Calu3 (cell line): ENCODE data around the gene B9D1. TPM values are rescaled to one million over a fixed set of nuclear protein-coding genes. Genes with fewer than 3 reads are reported as not detected.

ENCODE experiments used
- BruUV-seq: library from RNA; stranded (reverse); fragments of 400-500 nt; replicated peaks from 2 replicates; lab custom pipeline; 2021; lab: Mats Ljungman, UMichigan
- CTCF ChIA-PET: fragments of 300-600 bp; sonication (Branson Sonifier 250); formaldehyde crosslinking; loops from one replicate; lab custom pipeline; 2022; ENCODE audit warnings: antibody characterized with exemption; lab: Charles Lee
- DNase-seq: peaks from one replicate; pipeline ENCODE4 v3.0.0; 2022
- H3K27ac Mint-ChIP-seq: one replicate; pipeline ENCODE4 v1.8.0; 2022; ENCODE audit warnings: mixed read lengths; ENCODE audit not compliant: unreplicated experiment
- H3K27me3 Mint-ChIP-seq: one replicate; pipeline ENCODE4 v1.8.0; 2022; ENCODE audit warnings: mixed read lengths; ENCODE audit not compliant: unreplicated experiment
- H3K36me3 Mint-ChIP-seq: one replicate; pipeline ENCODE4 v1.8.0; 2022; ENCODE audit warnings: mild to moderate bottlenecking, moderate library complexity, mixed read lengths; ENCODE audit not compliant: insufficient read depth, unreplicated experiment
- H3K4me1 Mint-ChIP-seq: one replicate; pipeline ENCODE4 v1.8.0; 2022; ENCODE audit warnings: mild to moderate bottlenecking, low read depth, mixed read lengths; ENCODE audit not compliant: unreplicated experiment
- H3K4me3 Mint-ChIP-seq: one replicate; pipeline ENCODE4 v1.8.0; 2022; ENCODE audit warnings: mild to moderate bottlenecking, low read depth, moderate library complexity, mixed read lengths; ENCODE audit not compliant: unreplicated experiment
- H3K9me3 Mint-ChIP-seq: one replicate; pipeline ENCODE4 v1.8.0; 2022; ENCODE audit warnings: low read depth, mixed read lengths; ENCODE audit not compliant: unreplicated experiment
- CTCF ChIP-seq: fragments of 200-600 bp; IDR thresholded peaks from one replicate; pipeline ENCODE4 v1.8.0; 2022; ENCODE audit warnings: antibody characterized with exemption; ENCODE audit not compliant: unreplicated experiment
- intact Hi-C: fragments of 100-400 bp; cut with micrococcal nuclease; formaldehyde crosslinking; loops from one replicate; pipeline ENCODE4 v1.10.0; 2022; ENCODE audit not compliant: unreplicated experiment
- total RNA-seq: library from RNA; stranded (reverse); gene quantifications from 2 replicates; pipeline ENCODE4 v1.2.3, GENCODE V29; 2022

B9D1 gene
- total RNA-seq, 1 experiment from 2014 or later, result 14.1 TPM

GRCh38 chr17:19409509-19409908, 47.0 kb upstream of the B9D1 start:
- DNase-seq, result no peak
- peaks cover 22% of the 10 kb centered on the region for H3K27me3 Mint-ChIP-seq
- no peaks in the 10 kb centered on the region for H3K36me3 Mint-ChIP-seq
- no peak overlapping the region for H3K4me3 Mint-ChIP-seq
- BruUV-seq, result no TSS peak
- TF ChIP-seq CTCF, result no peak
- CTCF ChIA-PET, result no interaction called here
- intact Hi-C loops, result no loop called here
- H3K9me3 Mint-ChIP-seq, result no peaks in the 10 kb centered on the region
- H3K4me1 Mint-ChIP-seq, result no peaks in the 10 kb centered on the region
- no peak overlapping the region for H3K27ac Mint-ChIP-seq

- H3K27me3 Mint-ChIP-seq, result peaks cover 24% of the 10 kb centered on the region
- no peaks in the 10 kb centered on the region for H3K4me1 Mint-ChIP-seq
- CTCF ChIA-PET, result no interaction called here
- no peaks in the 10 kb centered on the region for H3K9me3 Mint-ChIP-seq
- DNase-seq, result no peak
- no peak overlapping the region for H3K27ac Mint-ChIP-seq
- intact Hi-C loops, result no loop called here
- no peaks in the 10 kb centered on the region for H3K36me3 Mint-ChIP-seq
- no TSS peak for BruUV-seq
- no peak for TF ChIP-seq CTCF
- no peak overlapping the region for H3K4me3 Mint-ChIP-seq
Measured at GRCh38 chr17:19409066-19409465, 46.5 kb upstream of the B9D1 start.

GRCh38 chr17:19408346-19408710, 45.8 kb upstream of the B9D1 start:
- TF ChIP-seq CTCF, result no peak
- Mint-ChIP-seq H3K4me1 (no peaks in the 10 kb centered on the region), H3K27ac (no peak overlapping the region), H3K9me3 (no peaks in the 10 kb centered on the region), H3K27me3 (peaks cover 32% of the 10 kb centered on the region), H3K4me3 (no peak overlapping the region), H3K36me3 (no peaks in the 10 kb centered on the region)
- CTCF ChIA-PET, result no interaction called here
- intact Hi-C loops, result no loop called here
- BruUV-seq, result no TSS peak
- DNase-seq, result no peak

GRCh38 chr17:19407601-19408345, 45.2 kb upstream of the B9D1 start:
- Mint-ChIP-seq H3K36me3 (no peaks in the 10 kb centered on the region), H3K4me1 (no peaks in the 10 kb centered on the region), H3K4me3 (no peak overlapping the region), H3K27me3 (peaks cover 37% of the 10 kb centered on the region), H3K9me3 (no peaks in the 10 kb centered on the region), H3K27ac (no peak overlapping the region)
- intact Hi-C loops, result no loop called here
- TF ChIP-seq CTCF, result no peak
- BruUV-seq, result no TSS peak
- no peak for DNase-seq
- CTCF ChIA-PET, result no interaction called here
